Glutamatergic neuron (in vitro differentiated cells): Measurements from ENCODE around the gene TSPAN8. TPM values are rescaled to one million over a fixed set of nuclear protein-coding genes. Genes with fewer than 3 reads are reported as not detected.

Source experiments
- DNase-seq: peaks from one replicate; pipeline ENCODE4 v3.0.0; 2022
- H3K27ac Mint-ChIP-seq: one replicate; pipeline ENCODE4 v1.8.0; 2020; ENCODE audit warnings: mild to moderate bottlenecking, mixed read lengths, inconsistent platforms; ENCODE audit not compliant: unreplicated experiment
- H3K27me3 Mint-ChIP-seq: one replicate; pipeline ENCODE4 v1.8.0; 2020; ENCODE audit warnings: mild to moderate bottlenecking, moderate library complexity, mixed read lengths, inconsistent platforms; ENCODE audit not compliant: unreplicated experiment
- H3K36me3 Mint-ChIP-seq: one replicate; pipeline ENCODE4 v1.8.0; 2020; ENCODE audit warnings: mild to moderate bottlenecking, mixed read lengths, inconsistent platforms; ENCODE audit not compliant: unreplicated experiment
- H3K4me1 Mint-ChIP-seq: one replicate; pipeline ENCODE4 v1.8.0; 2020; ENCODE audit warnings: mild to moderate bottlenecking, low read depth, mixed read lengths, inconsistent platforms; ENCODE audit not compliant: unreplicated experiment
- H3K4me3 Mint-ChIP-seq: one replicate; pipeline ENCODE4 v1.8.0; 2020; ENCODE audit warnings: mild to moderate bottlenecking, mixed read lengths, inconsistent platforms; ENCODE audit not compliant: unreplicated experiment
- H3K9me3 Mint-ChIP-seq: one replicate; pipeline ENCODE4 v1.8.0; 2020; ENCODE audit warnings: mild to moderate bottlenecking, moderate library complexity, mixed read lengths, inconsistent platforms; ENCODE audit not compliant: unreplicated experiment
- CTCF ChIP-seq: fragments of 200-600 bp; sonication (generic); IDR thresholded peaks from one replicate; pipeline ENCODE4 v1.5.0; 2021; ENCODE audit not compliant: partially characterized antibody, unreplicated experiment
- total RNA-seq: library from RNA; stranded (reverse); fragmentation: NEBNext Ultra II Directional; extraction: Animal tissue kit (Norgen Biotek cat#: 25700); gene quantifications from one replicate; pipeline ENCODE4 v1.2.1, GENCODE V29; 2021; ENCODE audit not compliant: unreplicated experiment

The TSPAN8 gene
- total RNA-seq, 1 donor from 2014 or later = 1.6 TPM

GRCh38 chr12:71186571-71187288 lies 28.9 kb upstream of the TSPAN8 start:
- no peak for TF ChIP-seq CTCF
- Mint-ChIP-seq H3K36me3 (peaks cover 9% of the 10 kb centered on the region), H3K27ac (no peak overlapping the region), H3K4me3 (no peak overlapping the region), H3K9me3 (peaks cover 2% of the 10 kb centered on the region), H3K4me1 (peaks cover 4% of the 10 kb centered on the region), H3K27me3 (peaks cover 1% of the 10 kb centered on the region)
- no peak for DNase-seq

- Mint-ChIP-seq H3K9me3 (peaks cover 2% of the 10 kb centered on the region), H3K36me3 (peaks cover 9% of the 10 kb centered on the region), H3K27me3 (peaks cover 1% of the 10 kb centered on the region), H3K27ac (no peak overlapping the region), H3K4me1 (no peaks in the 10 kb centered on the region), H3K4me3 (no peak overlapping the region)
- DNase-seq = no peak
- TF ChIP-seq CTCF = no peak
Observed at GRCh38 chr12:71183846-71184245, 26.0 kb upstream of the TSPAN8 start.

DNA sequence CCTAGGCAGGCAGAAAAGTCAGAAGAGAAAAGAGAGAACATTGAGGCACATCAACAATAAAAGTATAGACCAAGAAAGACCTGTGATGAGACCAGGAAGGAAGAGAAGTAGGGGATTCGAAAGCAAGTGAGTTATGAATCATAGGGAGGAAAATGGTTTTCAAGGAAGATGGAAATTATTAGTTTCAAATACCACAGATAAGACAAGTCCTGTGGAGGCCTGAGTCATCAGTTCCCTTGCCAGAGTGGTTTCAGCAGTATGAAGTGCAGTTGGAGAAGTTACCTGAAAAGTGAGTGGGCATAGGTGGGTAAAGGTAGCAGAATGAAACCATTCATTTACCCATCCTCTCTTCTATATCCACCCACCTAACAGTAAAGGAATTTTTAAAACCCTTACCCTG lies 25.2 kb upstream of the TSPAN8 start:
- DNase-seq = no peak
- H3K4me1 Mint-ChIP-seq = no peaks in the 10 kb centered on the region
- no peak overlapping the region for H3K27ac Mint-ChIP-seq
- TF ChIP-seq CTCF = no peak
- H3K36me3 Mint-ChIP-seq = peaks cover 3% of the 10 kb centered on the region
- peaks cover under 1% of the 10 kb centered on the region for H3K9me3 Mint-ChIP-seq
- H3K27me3 Mint-ChIP-seq = peaks cover 1% of the 10 kb centered on the region
- H3K4me3 Mint-ChIP-seq = no peak overlapping the region

DNA sequence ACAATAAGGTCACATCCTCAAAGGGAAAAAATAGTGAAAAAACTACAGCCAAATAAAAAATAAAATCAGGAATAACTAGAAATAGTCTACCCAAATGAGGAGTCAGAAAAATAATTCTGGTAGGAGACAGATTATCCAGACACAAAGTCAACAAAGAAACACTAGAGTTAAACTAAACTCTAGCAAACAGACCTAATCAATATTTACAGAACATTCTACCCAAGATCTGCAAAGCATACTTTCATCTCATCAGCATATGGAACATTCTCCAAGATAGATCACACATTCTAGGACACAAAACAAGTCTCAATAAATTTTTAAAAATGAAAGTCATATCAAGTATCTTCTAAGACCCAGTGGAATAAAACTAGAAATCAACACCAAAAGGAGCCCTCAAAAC lies 20.4 kb upstream of the TSPAN8 start:
- Mint-ChIP-seq H3K27me3 (no peaks in the 10 kb centered on the region), H3K4me1 (no peaks in the 10 kb centered on the region), H3K27ac (no peak overlapping the region), H3K36me3 (no peaks in the 10 kb centered on the region), H3K9me3 (no peaks in the 10 kb centered on the region), H3K4me3 (no peak overlapping the region)
- TF ChIP-seq CTCF = no peak
- no peak for DNase-seq

DNA sequence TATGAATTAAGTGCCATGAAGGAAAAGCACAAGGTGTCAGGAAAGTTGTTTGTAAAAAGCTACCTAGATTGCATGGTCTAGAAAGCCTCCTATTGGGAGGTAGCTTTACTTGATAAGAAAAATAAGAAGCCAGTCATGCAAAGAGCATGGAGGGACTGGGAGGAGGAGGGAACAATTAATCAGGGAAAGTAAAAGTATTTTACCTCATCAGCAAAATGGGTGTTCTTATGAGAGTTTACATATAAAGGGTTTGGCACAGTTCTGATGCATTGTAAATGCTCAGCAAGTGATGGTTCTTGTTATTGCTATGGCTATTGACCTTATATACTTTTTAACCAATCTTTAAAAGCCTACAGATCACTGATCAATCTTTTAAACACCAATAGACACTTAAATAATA lies 17.0 kb upstream of the TSPAN8 start:
- Mint-ChIP-seq H3K27ac (no peak overlapping the region), H3K9me3 (no peaks in the 10 kb centered on the region)

More for the DNA sequence above, 17.0 kb upstream of the TSPAN8 start:
- H3K27me3 Mint-ChIP-seq = no peaks in the 10 kb centered on the region
- no peak for TF ChIP-seq CTCF
- no peaks in the 10 kb centered on the region for H3K4me1 Mint-ChIP-seq
- no peak overlapping the region for H3K4me3 Mint-ChIP-seq
- H3K36me3 Mint-ChIP-seq = no peaks in the 10 kb centered on the region
- no peak for DNase-seq
